ENCODE measurements around the gene HFE.

The HFE gene

DNA sequence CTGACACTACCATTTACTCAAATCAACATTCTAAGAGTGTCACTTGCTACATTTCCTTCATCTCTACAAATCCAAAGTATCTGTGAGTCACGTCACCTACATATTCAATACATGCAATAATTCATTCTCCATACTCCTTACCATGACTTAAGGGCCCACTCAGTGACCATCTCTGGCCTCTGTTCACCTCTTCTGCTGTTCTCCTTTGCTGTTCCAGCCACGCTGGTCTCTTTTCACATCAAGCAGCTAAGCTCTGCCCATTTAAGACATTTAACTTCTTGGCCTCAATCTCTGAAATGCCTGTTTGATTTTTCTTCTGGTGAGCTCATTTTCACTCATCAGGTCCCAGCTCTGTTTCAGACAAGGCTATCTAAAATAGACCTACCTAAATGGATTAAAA, 46.5 kb downstream of the HFE start:
- no peak for DNase-seq (ENCODE audit: low spot score)

DNA sequence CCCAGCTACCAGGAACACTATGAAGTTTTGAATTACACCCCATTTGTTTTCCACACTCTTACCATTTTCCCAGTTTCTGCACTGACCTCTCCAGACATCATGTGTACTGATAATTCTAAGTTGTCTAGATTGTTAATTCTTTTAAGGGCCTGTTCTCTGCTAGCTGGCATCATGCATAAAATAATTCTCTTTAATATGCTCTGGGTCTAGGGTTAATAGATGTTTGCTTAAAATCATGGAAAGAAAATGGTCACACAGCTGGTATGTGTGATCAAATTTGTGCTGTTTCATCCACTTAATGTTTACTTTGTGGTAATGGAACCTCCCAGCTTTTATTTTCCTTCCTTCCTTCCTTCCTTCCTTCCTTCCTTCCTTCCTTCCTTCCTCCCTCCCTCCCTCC, 49.1 kb downstream of the HFE start:
- DNase-seq (ENCODE audit: low spot score): no peak

DNA sequence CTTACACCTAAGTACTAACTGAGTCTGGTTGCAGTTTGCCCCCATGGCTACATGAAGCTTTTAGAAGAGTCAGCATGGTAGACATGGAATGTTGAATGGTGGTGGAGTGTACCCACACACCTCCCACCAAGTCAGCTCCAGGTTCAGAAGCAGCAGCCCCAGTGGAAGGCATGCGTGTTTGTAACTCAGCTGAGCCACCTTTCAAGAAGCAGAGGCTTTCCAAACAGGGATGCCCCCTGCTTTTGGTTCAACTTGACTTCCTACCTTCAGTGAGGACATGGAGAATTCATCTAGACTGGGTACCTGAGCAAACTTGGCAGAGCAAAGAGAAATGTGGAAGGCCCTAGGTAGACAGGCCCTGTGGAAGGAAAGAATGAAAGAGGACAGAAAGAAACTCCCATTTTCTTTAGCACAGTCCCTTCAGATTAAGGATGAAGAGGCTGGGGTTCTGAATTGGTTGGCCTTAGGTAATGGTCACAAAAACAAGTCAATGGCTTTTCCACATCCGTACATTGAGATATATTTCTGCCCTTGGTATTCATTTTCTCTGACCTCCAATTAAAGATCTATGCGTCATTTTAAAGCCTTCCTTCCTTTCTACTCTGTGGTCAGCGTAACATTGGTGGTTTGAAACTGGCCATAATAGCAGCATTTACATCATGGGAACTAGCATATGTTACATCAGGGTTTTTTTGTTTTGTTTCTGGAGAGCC, 53.2 kb downstream of the HFE start:
- DNase-seq (ENCODE audit: low spot score): no peak

DNA sequence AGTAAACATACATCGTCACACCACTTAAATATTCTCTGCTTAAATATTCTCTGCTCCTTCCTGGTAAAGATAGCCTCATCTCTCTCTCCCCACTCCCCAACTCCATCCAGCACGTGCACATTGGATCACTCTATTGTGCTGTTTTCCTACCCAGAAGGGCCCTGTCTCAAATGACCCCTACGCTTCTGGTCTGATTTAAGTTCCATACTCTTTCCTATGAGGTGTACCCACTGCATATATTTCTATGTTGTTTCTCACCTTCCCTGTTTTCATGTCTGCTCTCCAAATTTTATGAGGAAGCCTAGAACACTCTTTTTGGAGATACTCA, 53.7 kb downstream of the HFE start:
- no peak for DNase-seq (ENCODE audit: low spot score)

DNA sequence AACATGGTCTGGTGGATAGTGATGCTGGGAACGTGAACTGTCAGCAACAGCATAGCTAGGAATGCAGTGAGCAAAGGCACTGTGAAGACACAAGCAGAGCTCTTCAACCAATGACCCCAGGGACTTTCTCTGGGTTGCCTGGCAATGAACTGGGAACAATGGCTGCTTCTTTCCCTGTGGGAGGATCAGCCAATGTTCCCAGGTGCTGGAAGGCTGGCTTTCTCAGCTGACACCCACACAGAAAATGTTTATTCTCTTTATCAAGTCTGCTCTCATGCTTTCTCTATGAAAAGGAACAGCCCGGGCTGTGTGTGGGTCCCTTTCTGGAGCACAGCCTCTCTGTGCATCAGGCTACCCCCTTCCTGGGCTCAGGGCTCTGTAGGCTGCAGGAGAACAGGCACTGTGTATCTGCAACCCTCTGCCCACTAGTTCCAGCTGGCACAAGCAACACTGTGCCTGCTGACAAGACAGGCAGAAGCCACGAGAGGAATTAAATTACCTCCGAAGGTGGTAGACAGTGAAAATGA, 54.2 kb downstream of the HFE start:
- DNase-seq (ENCODE audit: low spot score): no peak

DNA sequence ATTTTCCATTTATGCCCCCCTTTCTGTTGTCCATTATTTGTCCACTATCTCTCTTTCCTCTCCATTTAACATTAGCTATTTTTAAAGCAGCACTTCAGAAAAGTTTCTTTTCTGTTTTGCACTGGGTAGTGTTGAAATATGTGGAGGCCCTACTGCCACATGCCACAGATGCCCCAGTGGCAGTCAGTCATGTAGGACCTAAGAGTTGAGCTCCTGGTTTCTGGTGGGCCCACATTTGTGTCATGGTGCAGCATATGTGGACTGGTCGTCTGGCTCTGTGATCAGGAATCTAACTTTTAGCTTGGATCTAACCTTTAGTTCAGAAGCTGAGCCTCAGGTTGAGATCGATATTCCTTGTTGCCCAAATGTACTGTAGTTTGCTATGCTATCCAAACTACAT, 54.8 kb downstream of the HFE start:
- DNase-seq (ENCODE audit: low spot score): no peak

Measured in kidney capillary endothelial cell (primary cell).